GM19372 (cell line): ENCODE data around the gene C10orf71.

Experiments
- ATAC-seq: cut with Tn5 transposase; IDR thresholded peaks from one replicate; pipeline ENCODE4 v1.9.1; 2021; ENCODE audit warnings: mild to moderate bottlenecking, low read depth, moderate library complexity; ENCODE audit not compliant: unreplicated experiment

C10orf71 gene

GRCh38 chr10:49298983-49299815, at the start of gene C10orf71:
Gene C10orf71, plus strand, starts transcription at chr10:49299170. Its CDS starts 23,376 bp downstream, at chr10:49322546.
- no peak for ATAC-seq

- no peak for ATAC-seq
These were observed 46.5 kb upstream of the C10orf71 start for GRCh38 chr10:49252313-49253034.

DNA sequence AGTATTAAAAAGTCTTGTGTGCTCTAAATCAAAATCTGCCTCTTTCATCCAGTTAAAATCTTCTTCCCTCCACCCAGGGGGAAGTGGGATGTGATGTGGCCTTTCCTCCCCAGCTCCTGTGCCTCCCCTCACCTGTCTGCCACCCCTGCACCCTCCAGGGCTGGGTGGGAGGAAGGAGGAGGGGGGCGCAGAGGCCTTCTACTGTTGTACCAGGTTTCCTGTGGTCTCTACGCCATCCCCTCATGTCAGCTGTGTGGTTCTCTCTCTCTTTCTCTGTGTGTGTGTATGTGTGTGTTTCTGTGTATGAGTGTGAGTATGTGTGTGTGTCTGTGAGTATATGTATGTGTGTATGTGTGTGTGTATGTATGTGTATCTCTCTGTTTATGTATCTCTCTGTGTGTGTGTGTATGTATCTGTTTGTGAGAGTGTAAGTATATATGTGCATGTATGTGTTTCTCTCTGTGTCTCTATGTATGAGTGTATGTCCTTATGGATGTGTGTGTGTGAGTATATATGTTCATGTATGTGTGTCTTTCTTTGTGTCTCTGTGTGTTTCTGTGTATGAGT, 45.5 kb upstream of the C10orf71 start:
- no peak for ATAC-seq

DNA sequence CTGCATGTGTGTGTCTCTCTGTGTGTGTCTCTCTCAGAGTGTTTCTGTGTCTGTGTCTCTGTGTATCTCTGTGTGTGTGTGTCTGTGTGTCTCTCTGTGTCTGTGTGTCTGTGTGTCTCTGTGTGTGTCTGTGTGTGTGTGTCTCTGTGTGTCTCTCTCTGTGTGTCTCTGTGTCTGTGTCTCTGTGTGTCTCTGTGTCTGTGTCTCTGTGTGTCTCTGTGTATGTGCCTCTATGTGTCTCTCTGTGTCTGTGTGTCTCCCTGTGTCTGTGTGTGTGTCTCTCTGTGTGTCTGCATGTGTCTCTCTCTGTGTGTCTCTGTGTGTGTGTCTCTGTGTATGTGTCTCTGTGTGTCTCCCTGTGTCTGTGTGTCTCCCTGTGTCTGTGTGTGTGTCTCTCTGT, 44.8 kb upstream of the C10orf71 start:
- ATAC-seq, result no peak

DNA sequence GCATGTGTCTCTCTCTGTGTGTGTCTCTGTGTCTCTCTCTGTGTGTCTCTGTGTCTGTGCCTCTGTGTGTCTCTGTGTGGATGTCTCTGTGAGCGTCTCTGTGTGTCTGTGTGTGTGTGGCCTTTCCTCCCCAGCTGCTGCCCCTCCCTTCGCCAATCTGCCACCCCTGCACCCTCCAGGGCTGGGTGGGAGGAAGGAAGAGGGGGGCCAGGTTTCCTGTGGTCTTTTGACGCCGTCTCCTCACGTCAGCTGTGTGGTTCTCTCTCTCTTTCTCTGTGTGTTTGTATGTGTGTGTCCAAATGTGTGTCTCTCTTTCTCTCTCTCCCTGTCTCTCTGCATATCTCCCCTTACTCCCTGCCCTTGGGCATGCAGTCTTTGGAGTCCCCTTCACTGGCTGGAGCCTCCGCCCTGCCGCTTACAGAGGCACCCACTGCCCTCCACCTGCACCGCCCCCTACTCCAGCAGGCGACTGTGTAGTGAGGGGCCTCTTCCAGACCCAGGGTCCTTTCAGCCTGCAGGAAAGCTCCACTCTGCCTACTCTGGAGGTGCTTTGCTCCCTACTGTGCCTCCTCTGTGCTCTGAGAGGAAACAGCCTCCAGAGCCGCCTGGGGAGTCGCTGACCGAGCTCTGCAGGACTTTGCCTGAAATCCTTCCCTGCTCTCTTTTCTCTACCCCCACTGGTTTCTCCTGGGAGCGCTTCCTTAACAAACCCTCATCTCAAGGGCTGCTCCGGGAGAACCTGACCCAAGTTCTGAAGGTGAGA, 44.2 kb upstream of the C10orf71 start:
- ATAC-seq, result no peak

DNA sequence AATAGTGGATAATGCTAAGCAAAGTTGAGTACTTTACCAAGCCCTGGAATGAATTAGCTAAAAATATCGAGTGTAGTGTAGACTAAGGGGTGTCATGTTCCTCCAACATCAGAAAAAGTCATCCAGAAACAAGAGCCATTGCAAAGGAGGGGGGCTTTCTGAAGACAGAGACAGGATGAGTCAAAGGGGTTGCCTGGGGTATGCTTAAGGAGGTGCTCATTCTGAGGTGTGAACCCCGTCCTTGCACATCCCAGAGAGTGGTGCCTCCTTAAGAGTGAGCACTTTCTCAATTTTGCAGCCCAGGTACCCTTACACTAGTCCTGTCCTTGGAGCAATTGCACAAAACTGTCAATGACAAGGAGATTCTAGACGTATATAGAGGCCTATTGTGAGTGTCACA, 43.1 kb upstream of the C10orf71 start:
- ATAC-seq, result no peak

DNA sequence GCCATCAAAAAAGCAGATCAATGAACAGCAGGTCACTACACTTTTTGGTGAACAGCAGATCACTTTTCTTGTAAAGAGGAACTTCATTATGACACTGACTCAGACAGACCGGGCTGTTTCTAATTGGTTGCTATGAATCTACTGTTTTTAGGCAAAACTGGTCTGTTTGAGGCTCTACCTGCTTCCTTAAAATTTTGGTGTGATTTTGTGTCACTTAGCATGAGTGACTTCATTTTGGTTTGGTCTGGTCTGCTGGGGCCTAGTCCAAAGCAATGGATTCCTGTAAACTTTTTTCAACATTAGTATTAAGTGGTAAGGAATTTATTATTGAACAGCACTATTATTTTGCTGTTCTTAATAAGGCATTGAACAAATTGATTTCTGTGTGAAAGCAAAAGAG, 41.8 kb upstream of the C10orf71 start:
- no peak for ATAC-seq

DNA sequence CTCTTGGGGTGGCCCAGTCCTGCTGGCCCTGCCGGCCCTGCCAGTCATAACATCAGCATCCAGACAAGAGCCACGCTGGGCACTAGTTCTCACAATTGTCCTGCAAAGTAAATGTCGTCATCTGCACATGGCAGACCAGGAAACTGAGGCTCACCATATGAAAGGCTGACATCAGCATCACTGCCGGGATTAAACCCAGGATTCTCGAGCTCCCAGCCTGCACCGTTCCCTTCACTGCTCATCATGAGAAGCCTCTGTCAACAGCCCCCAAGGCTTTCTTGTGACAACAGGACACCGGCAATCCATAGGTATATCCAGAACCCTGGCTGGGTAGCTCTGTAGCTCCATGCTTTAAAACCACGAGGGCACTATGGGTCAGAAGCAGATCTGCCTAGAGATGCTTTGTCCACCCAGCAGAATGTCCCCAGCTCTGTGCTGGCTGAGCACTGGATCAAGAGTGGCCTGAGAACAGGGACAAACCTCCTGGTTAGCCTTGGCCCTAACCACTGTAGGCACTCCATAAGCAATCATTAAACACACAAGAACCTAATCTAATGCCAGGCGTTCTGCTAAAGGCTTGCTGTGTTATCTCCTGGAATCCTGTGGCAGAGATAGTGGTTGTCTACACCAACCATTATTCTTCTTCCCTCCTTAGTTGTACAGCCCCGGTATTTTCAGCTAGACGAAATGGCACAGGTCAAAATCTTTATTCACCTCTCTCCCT, 41.2 kb upstream of the C10orf71 start:
- no peak for ATAC-seq

GRCh38 chr10:49258350-49258683, 40.7 kb upstream of the C10orf71 start:
- no peak for ATAC-seq

- no peak for ATAC-seq
These were observed 38.2 kb upstream of the C10orf71 start for GRCh38 chr10:49260644-49261296.

- ATAC-seq, result no peak
These were observed 35.4 kb upstream of the C10orf71 start for GRCh38 chr10:49263591-49263990.

- ATAC-seq, result no peak
These were observed 34.7 kb upstream of the C10orf71 start for GRCh38 chr10:49264177-49264677.

DNA sequence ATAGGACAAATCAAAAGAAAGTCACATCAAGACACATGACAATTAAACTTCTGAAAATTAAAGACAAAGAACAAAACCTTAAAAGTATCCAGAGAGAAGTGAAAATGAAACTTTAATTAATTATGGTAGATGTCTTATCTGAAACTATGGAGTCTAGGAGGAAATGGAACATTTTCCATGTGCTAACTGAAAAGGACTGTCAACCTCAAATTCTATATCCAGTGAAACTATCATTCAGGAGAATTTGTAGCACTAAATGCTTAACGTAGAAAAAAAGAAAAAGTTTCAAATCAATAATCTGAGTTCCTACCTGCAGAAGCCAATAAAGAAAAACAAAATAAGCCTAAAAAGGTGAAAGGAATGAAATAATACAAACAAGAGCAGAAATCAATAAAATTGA, 33.1 kb upstream of the C10orf71 start:
- ATAC-seq, result no peak

GRCh38 chr10:49268185-49268584, 30.8 kb upstream of the C10orf71 start:
- no peak for ATAC-seq

DNA sequence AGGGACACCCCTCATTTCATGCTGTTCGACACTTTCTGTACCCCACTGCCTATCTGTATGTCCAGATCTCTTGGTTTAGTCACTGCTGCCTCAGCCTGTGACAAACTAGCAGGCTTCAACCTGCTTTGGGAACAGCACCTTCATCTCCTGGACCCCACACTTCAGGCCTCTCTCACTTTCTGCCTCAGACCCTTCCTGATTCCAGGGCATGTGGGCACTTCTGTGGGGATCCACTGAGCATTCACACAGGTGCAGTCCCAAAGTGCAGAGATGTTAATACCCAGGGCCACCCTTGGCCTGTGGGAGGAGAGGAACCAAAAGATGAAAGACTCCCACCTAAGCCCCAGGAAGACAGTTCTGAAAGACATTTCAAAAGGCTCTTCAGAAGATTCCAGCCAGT, 29.4 kb upstream of the C10orf71 start:
- no peak for ATAC-seq

DNA sequence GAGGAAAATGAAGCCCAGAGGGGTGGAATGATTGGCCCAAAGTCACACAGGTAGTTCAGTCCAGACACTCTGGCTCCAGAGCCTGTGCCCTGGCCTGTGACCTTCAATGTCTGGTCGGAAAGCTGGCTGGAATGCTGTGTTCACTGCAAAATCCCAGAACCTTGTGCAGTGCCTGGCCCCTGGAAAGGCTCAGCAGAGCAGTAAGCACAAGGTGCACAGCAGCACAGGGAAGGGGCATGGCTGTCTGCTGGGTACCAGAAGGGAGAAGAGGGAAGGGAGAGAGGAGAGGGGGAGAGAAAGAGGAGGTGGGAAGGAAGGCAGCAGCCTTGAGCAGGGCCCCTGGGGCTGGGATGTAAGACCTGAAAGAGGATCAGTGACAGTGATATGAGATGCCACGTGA, 28.4 kb upstream of the C10orf71 start:
- no peak for ATAC-seq

DNA sequence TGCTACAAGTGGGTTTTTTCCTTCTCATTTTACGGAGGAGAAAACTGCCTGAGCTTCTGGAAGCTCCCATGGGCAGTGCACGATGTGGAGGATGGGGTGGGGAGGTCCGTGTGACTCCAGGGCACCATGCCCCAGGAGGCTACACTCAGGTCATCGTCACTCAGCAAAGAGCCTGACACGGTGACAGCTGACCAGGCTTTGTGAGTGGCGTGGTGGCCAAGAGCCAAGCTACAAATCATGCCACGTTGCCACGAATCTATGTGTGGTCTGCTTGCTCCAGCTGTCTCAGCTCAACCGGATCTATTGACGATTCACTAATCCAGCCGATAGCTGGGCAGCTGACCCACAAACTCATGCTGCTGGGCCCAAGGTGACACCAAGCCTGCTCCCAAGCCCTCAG, 27.6 kb upstream of the C10orf71 start:
- no peak for ATAC-seq

DNA sequence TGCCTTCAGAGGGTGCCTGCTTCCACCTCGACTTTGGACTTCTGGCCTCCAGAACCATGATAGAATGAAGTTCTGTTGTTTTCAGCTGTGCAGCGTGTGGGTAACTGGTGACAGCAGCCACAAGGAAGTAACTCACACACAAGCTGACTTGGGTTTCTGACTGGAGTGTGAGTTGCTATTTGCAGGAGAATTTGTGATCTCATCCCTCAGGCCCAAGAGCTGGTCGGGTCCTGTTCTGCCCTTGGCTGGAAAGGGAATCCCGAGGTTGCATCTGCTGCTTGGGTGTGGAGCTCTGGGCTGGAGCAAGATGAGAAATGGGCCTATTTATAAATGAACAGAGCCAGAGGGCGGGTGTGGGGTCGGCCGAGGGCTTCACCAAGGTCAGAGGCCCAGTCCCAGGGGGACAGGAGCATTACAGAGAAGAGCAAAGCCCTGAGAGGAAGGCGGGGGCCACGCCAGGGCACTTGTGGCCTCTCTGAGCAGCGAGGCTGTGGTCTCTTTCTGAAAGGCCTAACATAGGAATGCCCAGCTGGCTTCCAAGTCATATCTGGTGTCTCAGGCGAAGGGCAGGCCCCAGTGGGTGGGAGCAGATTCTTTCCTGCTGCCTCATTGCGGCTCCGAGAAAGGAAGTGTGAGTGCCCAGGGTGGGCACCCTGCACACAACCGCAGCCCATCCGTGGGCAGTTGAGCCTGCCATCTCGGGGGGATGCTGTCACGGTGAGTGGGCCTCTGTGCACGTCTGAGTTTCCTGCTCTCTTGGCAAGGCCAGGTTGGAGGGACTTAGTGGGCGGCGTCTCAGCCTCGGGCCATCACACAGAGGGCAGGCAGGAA, 26.5 kb upstream of the C10orf71 start:
- no peak for ATAC-seq

DNA sequence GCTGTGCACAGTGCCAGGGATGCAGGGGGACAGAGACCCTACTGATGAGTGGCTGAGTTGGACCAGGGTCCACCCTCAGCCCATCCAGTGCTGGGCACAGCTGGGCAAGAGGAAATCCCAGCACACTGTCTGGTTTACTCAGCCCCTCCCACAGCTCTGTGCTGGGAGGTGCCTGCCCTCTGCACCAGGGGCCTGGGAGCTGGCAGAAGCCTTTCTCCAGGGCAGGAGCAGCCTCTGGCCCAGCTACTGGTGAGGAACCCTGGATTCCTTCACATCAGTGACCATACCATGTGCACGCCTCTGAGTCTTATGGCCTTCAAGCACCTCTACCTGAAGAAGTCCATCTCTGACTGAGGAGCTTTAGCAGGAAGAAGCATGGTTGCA, 25.9 kb upstream of the C10orf71 start:
- no peak for ATAC-seq
